GM19025 (cell line): ENCODE results near the gene UBE2J1.
"Not testable (repeated sequence)": the region's sequence is repeated elsewhere in the genome, so short reads cannot be mapped to it uniquely, and the experiment has no call there.

Experiments
- ATAC-seq: cut with Tn5 transposase; IDR thresholded peaks from one replicate; pipeline ENCODE4 v1.9.1; 2021; ENCODE audit warnings: mild to moderate bottlenecking, low read depth, moderate library complexity; ENCODE audit not compliant: unreplicated experiment

The UBE2J1 gene

DNA sequence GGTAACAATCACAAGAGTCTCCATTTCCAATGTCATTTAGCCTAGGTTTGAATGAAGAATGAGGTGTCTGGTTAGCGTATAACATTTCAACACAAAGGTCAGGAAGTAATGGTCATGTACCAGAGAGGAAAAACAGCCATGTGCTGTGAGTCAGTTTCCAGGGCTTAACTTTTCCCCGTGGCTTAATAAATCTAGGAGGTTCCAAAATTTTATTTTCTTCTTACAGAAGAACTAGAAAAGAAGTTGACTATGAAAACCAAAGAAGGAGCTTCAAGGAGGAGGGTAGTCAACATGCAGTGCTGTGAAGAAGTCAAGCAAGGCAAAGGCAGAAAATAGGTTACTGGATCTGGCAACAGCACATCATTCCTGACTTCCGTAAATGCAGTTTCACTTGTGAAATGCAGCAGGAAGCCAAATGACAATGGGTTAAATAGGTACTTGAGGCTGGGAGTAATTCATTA lies 29.0 kb downstream of the UBE2J1 start:
- no peak for ATAC-seq

GRCh38 chr6:89321131-89321970 lies 31.2 kb downstream of the UBE2J1 start:
- no peak for ATAC-seq

- no peak for ATAC-seq
Observed at GRCh38 chr6:89320012-89320559, 32.4 kb downstream of the UBE2J1 start.

- no peak for ATAC-seq
Observed at GRCh38 chr6:89317067-89317466, 35.5 kb downstream of the UBE2J1 start.

- ATAC-seq = no peak
Observed at GRCh38 chr6:89315249-89315885, 37.2 kb downstream of the UBE2J1 start, which contains the start of gene GABRR2. TSS of gene GABRR2 (minus strand) at chr6:89315299. CDS start at chr6:89315165, 134 bp downstream.

- ATAC-seq = no peak
Observed at GRCh38 chr6:89314692-89315091, 37.8 kb downstream of the UBE2J1 start.

DNA sequence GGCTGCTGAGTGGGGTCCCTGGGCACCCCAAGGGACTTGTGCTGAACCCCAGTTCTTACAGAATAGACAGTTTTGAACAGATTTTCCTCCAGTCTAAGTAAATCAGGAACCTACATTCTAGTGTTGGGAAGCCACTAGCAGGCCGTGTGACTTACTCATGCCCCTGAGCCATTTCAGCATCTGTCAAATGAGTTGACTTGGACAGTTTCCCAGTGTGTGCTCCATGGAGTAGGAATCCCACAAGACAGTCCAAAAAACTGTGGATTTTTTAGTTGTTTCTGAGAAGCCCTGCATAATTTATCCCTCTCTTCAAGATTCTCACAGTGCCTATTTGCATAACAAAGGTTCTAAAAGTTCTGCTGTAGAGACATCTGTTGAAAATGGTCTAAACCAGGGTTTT lies 39.5 kb downstream of the UBE2J1 start:
- no peak for ATAC-seq

- ATAC-seq = no peak
Observed at GRCh38 chr6:89311853-89312531, 40.5 kb downstream of the UBE2J1 start.

DNA sequence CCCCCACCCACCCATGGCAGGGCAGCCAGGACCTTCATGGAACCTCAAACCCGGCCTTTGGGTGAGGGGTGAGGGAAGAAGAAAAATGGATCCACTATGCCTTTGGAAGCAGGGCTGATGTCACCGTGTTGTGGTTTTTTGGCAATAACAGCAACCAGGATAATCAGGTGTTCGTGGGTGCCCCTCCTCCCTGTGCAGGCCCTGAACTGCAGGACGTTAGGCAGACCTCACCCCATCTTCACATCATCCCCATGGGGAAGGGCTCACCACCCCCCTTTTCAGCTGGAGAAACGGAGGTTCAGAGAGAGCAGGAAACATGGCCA lies 41.0 kb downstream of the UBE2J1 start:
- no peak for ATAC-seq

DNA sequence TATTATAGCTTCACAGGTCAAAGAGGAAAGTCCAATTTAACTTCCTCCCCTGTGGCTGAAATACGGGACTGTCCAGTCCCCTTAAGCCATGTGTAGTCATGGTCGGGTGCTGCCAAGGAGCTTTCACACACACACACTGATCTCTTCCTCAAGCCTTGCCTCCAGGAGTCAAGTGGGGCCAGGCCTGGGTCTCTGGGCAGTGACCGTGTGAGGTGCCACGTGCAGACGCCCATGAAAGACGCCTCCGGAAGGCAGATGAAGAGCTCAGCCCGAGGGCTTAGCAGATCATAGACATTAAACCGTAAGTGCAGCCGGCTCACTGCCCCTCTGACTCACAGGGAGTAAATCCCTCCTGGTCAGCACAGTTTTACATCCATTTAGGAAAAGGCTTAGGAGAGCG lies 41.6 kb downstream of the UBE2J1 start:
- ATAC-seq = no peak

GRCh38 chr6:89308525-89309395 lies 43.8 kb downstream of the UBE2J1 start:
- no peak for ATAC-seq

DNA sequence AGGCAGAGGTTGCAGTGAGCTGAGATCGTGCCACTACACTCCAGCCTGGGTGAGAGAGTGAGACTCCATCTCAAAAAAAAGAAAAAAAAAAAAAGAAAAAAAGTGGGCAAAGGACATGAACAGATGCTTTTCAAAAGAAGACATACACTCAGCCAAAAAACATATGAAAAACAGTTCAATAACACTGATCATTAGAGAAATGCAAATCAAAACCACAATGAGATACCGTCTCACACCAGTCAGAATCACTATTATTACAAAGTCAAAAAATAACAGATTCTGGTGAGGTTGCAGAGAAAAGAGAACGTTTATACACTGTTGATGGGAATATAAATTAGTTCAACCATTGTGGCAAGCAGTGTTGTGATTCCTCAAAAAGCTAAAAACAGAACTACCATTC lies 48.0 kb downstream of the UBE2J1 start:
- not testable (repeated sequence) for ATAC-seq

- ATAC-seq = no peak
Observed at GRCh38 chr6:89302936-89303335, 49.6 kb downstream of the UBE2J1 start.

GRCh38 chr6:89302195-89302770 lies 50.2 kb downstream of the UBE2J1 start:
- no peak for ATAC-seq

DNA sequence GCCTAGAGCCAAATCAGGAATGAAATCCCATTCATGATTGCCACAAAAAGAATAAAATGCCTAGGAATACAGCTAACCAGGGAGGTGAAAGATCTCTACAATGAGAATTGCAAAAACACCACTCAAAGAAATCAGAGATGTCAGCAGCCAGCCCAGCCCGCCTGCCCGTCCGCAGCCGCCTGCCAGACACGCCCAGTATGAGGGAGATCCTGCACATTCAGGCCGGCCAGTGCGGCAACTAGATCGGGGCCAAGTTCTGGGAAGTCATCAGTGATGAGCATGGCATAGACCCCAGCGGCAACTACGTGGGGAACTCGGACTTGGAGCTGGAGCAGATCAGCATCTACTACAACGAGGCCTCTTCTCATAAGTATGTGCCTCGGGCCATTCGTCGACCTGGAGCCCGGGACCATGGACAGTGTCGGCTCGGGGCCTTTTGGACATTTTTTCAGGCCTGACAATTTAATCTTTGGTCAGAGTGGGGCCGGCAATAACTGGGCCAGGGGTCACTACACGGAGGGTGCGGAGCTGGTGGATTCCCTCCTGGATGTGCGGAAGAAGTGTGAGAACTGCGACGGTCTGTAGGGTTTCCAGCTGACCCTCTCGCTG lies 50.8 kb downstream of the UBE2J1 start:
- ATAC-seq = no peak

GRCh38 chr6:89299466-89299850 lies 53.1 kb downstream of the UBE2J1 start:
- ATAC-seq = no peak

- ATAC-seq = peak; percentile 51
Observed at GRCh38 chr6:89298680-89299465, 53.6 kb downstream of the UBE2J1 start.

GRCh38 chr6:89297695-89298351 lies 54.7 kb downstream of the UBE2J1 start:
- ATAC-seq = peak; percentile 75
